TTC549 (cell line): ENCODE results near the gene PCDHA1.
"Not testable (repeated sequence)": the region's sequence is repeated elsewhere in the genome, so short reads cannot be mapped to it uniquely, and the experiment has no call there.

Source experiments
- FAIRE-seq: peaks from 2 replicates; lab custom pipeline; 2012; peaks lifted over from hg19 to GRCh38; lab: Jason Lieb, UNC

Gene PCDHA1

DNA sequence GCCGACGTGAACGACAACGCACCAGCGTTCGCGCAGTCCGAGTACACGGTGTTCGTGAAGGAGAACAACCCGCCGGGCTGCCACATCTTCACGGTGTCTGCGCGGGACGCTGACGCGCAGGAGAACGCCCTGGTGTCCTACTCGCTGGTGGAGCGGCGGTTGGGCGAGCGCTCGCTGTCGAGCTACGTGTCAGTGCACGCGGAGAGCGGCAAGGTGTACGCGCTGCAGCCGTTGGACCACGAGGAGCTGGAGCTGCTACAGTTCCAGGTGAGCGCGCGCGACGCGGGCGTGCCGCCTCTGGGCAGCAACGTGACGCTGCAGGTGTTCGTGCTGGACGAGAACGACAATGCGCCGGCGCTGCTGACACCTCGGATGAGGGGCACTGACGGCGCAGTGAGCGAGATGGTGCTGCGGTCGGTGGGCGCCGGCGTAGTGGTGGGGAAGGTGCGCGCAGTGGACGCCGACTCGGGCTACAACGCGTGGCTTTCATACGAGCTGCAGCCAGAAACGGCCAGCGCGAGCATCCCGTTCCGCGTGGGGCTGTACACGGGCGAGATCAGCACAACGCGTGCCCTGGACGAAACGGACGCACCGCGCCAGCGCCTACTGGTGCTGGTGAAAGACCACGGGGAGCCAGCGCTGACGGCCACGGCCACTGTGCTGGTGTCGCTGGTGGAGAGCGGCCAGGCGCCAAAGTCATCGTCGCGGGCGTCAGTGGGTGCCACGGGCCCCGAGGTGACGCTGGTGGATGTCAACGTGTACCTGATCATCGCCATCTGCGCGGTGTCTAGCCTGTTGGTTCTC lies 64.1 kb downstream of the PCDHA1 start:
- not testable (repeated sequence) for FAIRE-seq

DNA sequence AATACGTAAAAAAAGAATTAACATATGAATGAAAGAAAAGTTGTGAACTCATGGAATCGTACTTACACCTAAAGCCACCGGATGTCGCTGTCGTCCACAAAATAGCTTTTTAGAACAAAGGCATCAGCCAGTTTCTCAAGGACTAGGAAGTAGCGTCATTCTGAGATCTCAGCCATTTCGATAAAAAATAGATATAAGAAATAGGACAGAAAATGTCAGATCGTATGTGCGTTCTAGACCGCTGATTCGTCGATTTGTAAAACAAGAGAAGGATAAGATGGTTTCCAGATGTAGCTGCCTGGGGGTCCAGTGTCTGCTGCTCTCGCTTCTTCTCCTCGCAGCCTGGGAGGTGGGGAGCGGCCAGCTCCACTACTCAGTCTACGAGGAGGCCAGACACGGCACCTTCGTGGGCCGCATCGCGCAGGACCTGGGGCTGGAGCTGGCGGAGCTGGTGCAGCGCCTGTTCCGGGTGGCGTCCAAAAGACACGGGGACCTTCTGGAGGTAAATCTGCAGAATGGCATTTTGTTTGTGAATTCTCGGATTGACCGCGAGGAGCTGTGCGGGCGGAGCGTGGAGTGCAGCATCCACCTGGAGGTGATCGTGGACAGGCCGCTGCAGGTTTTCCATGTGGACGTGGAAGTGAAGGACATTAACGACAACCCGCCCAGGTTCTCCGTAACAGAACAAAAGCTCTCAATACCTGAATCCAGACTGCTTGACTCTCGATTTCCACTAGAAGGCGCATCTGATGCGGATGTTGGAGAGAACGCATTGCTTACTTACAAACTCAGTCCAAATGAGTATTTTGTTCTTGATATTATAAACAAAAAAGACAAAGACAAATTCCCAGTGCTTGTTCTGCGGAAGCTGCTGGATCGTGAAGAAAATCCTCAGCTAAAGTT lies 70.1 kb downstream of the PCDHA1 start, which contains the start of gene PCDHA10:
Gene PCDHA10 (plus strand): TSS at position 126 of the 903 bp plus-strand sequence. CDS start 152 bp downstream, at position 278.
- FAIRE-seq, result peak; percentile 88

DNA sequence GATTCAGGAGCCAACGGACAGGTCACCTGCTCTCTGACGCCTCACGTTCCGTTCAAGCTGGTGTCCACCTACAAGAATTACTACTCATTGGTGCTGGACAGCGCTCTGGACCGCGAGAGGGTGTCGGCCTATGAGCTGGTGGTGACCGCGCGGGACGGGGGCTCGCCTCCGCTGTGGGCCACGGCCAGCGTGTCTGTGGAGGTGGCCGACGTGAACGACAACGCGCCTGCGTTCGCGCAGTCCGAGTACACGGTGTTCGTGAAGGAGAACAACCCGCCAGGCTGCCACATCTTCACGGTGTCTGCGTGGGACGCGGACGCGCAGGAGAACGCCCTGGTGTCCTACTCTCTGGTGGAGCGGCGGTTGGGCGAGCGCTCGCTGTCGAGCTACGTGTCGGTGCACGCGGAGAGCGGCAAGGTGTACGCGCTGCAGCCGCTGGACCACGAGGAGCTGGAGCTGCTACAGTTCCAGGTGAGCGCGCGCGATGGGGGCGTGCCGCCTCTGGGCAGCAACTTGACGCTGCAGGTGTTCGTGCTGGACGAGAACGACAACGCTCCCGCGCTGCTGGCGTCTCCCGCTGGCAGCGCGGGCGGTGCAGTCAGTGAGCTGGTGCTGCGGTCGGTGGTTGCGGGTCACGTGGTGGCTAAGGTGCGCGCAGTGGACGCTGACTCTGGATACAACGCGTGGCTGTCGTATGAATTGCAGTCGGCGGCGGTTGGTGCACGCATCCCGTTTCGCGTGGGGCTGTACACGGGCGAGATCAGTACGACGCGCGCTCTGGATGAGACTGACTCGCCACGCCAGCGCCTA lies 71.4 kb downstream of the PCDHA1 start:
- no peak for FAIRE-seq

DNA sequence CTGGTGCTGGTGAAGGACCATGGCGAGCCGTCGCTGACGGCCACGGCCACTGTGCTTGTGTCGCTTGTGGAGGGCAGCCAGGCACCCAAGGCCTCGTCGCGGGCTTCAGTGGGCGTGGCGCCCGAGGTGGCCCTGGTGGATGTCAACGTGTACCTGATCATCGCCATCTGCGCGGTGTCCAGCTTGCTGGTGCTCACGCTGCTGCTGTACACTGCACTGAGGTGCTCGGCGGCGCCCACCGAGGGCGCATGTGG lies 72.0 kb downstream of the PCDHA1 start:
- no peak for FAIRE-seq

DNA sequence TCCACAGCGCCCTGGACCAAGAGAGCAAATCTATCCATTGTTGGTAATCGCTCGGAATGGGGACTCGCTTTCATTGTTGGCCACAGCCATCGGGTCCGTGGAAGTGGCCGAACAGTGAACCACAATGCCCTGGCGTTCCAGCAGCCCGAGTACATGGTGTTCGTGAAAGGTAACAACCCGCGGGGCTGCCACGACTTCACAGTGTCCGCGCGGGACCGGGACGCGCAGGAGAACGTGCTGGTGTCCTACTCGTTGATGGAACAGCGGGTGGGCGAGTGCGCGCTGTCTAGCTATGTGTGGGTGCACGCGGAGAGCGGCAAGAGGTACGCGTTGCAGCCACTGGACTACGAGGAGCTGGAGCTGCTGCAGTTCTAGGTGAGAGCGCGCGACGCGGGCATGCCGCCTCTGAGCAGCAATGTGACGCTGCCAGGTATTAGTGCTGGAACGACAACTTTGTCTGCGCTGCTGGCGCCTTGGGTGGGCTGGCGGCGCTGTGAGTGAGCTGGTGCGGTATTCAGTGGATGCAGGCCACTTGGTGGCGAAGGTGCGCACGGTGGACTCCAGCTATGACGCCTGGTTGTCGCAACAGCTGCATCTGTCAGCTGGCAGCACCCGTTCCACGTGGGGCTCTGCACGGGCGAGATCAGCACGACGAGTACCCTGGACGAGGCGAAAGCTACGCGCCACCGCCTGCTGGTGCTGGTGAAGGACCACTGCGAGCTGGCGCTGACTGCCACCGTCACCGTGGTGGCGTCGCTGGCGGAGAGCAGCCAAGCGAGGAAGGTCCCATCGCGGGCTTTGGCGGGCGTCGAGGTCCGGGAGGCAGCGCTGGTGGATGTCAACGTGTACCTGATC lies 76.7 kb downstream of the PCDHA1 start:
- no peak for FAIRE-seq

DNA sequence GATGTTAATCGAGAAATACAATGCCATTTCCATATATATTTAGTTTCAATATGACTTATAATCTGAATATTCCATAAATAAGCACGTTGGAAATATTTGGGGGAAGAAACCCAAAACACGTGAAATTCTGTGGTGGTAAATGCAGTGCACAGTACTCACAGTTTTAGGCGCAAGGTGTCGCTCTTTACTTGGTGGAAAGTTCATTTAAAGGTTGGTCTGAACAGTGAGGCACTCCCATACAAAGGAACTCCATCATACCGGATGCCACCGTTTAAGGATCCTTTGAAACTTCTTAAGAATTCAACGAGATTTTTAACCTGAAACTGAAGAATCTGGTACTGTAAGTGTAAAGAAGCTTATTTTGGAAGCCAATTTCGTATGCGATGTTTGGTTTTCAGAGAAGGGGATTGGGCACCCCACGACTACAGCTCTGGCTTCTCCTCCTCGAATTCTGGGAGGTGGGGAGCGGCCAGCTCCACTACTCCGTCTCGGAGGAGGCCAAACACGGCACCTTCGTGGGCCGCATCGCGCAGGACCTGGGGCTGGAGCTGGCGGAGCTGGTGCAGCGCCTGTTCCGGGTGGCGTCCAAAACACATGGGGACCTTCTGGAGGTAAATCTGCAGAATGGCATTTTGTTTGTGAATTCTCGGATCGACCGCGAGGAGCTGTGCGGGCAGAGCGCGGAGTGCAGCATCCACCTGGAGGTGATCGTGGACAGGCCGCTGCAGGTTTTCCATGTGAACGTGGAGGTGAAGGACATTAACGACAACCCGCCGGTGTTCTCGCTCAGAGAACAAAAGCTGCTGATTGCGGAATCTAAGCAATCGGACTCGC lies 83.0 kb downstream of the PCDHA1 start, which contains the start of gene PCDHA11:
Gene PCDHA11 (plus strand): TSS at position 237 of the 834 bp plus-strand sequence. CDS start 147 bp downstream, at position 384.
- peak; percentile 95 for FAIRE-seq

DNA sequence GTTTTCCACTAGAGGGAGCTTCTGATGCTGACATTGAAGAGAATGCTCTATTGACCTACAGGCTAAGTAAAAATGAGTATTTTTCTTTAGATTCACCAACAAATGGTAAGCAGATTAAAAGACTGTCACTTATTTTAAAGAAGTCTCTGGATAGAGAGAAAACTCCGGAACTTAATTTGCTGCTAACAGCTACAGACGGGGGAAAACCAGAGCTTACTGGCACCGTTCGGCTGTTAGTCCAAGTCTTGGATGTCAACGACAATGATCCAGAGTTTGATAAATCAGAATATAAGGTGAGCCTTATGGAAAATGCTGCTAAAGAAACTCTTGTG lies 83.6 kb downstream of the PCDHA1 start:
- FAIRE-seq, result peak; percentile 32

DNA sequence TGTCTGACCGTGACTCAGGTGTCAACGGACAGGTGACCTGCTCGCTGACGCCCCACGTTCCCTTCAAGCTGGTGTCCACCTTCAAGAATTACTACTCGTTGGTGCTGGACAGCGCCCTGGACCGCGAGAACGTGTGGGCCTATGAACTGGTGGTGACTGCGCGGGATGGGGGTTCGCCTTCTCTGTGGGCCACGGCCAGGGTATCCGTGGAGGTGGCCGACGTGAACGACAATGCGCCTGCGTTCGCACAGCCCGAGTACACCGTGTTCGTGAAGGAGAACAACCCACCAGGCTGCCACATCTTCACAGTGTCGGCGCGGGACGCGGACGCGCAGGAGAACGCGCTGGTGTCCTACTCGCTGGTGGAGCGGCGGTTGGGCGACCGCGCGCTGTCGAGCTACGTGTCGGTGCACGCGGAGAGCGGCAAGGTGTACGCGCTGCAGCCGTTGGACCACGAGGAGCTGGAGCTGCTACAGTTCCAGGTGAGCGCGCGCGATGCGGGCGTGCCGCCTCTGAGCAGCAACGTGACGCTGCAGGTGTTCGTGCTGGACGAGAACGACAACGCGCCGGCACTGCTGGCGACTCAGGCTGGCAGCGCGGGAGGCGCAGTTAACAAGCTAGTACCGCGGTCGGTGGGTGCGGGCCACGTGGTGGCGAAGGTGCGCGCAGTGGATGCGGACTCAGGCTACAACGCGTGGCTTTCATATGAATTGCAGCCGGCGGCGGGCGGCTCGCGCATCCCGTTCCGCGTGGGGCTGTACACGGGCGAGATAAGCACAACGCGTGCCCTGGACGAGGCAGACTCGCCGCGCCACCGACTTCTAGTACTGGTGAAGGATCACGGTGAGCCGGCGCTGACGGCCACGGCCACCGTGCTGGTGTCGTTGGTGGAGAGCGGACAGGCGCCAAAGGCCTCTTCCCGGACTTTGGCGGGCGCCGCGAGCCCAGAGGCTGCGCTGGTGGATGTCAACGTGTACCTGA lies 84.6 kb downstream of the PCDHA1 start:
- no peak for FAIRE-seq

DNA sequence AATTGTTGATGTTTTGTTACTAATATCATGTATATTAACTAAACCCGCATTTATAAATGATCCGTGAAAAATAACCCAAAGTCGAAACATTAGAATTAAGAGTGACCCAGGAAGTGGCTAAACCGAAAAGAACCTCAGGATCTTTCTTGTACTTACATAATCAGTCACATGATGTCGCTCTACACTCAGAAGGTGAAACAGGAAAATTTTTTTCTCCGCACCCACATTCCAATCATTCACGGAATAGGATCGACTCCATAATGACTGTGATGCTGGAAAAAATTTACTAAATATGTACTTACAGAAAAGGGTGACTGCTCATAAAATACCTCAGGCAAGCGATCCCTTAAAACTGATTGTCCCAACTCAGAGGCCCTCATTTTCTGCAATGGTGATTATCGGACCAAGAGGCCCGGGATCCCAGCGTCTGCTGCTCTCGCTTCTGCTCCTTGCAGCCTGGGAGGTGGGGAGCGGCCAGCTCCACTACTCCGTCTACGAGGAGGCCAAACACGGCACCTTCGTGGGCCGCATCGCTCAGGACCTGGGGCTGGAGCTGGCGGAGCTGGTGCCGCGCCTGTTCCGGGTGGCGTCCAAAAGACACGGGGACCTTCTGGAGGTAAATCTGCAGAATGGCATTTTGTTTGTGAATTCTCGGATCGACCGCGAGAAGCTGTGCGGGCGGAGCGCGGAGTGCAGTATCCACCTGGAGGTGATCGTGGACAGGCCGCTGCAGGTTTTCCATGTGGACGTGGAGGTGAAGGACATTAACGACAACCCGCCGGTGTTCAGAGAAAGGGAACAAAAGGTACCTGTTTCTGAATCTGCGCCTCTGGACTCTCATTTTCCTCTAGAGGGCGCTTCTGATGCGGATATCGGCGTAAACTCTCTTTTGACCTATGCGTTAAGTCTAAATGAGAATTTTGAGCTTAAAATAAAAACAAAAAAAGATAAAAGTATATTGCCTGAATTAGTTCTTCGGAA lies 89.4 kb downstream of the PCDHA1 start, which contains the start of gene PCDHA12:
Gene PCDHA12 (plus strand): TSS at position 224 of the 981 bp plus-strand sequence. CDS start 165 bp downstream, at position 389.
- peak; percentile 47 for FAIRE-seq

DNA sequence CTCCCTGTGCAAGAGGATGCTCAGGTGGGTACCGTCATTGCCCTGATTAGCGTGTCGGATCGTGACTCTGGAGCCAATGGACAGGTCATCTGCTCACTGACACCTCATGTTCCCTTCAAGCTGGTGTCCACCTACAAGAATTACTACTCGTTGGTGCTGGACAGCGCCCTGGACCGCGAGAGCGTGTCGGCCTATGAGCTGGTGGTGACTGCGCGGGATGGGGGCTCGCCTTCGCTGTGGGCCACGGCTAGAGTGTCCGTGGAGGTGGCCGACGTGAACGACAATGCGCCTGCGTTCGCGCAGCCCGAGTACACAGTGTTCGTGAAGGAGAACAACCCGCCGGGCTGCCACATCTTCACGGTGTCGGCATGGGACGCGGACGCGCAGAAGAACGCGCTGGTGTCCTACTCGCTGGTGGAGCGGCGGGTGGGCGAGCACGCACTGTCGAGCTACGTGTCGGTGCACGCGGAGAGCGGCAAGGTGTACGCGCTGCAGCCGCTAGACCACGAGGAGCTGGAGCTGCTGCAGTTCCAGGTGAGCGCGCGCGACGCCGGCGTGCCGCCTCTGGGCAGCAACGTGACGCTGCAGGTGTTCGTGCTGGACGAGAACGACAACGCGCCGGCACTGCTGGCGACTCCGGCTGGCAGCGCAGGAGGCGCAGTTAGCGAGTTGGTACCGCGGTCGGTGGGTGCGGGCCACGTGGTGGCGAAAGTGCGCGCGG lies 90.8 kb downstream of the PCDHA1 start:
- not testable (repeated sequence) for FAIRE-seq

DNA sequence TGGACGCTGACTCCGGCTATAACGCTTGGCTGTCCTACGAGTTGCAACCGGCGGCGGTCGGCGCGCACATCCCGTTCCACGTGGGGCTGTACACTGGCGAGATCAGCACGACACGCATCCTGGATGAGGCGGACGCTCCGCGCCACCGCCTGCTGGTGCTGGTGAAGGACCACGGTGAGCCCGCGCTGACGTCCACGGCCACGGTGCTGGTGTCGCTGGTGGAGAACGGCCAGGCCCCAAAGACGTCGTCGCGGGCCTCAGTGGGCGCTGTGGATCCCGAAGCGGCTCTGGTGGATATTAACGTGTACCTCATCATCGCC lies 91.3 kb downstream of the PCDHA1 start:
- no peak for FAIRE-seq

DNA sequence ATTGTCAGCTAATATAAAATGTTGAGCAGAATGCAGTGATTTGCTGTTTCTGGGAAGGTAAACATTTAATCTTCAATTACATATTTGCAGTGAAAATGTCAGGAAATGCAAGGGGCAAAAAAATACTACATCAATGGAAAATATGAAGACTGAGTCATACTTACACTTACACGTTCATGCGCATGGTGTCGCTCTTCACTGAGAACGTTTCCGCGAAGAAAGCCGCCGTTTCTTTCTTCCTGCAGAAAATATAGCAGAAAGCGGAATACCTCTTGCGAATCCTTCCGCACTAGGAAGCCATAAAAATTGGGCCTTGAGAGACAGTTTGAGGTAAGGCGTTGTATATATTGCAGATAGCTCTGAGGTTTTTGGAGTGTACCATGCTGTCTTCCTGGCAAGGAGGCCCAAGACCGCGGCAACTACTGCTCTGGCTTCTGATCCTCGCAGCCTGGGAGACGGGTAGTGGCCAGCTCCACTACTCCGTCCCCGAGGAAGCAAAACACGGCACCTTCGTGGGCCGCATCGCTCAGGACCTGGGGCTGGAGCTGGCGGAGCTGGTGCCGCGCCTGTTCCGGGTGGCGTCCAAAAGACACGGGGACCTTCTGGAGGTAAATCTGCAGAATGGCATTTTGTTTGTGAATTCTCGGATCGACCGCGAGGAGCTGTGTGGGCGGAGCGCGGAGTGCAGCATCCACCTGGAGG lies 96.1 kb downstream of the PCDHA1 start, which contains the start of gene PCDHA13:
Gene PCDHA13 (plus strand): TSS at position 236 of the 702 bp plus-strand sequence. CDS start 145 bp downstream, at position 381.
- FAIRE-seq, result no peak

DNA sequence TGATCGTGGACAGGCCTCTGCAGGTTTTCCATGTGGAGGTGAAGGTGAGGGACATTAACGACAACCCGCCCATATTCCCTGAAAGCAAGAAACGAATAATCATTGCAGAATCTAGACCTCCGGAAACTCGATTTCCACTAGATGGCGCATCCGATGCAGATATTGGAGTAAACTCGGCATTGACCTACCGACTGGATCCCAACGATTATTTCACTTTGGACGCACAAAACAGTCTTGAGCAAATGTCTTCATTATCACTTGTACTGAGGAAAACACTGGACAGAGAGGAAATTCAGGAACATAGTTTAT lies 96.6 kb downstream of the PCDHA1 start:
- no peak for FAIRE-seq

DNA sequence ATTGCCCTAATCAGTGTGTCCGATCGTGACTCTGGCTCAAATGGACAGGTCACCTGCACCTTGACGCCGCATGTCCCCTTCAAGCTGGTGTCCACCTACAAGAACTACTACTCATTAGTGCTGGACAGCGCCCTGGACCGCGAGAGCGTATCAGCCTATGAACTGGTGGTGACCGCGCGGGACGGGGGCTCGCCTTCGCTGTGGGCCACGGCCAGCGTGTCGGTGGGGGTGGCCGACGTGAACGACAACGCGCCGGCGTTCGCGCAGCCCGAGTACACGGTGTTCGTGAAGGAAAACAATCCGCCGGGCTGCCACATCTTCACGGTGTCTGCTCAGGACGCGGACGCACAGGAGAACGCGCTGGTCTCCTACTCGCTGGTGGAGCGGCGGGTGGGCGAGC lies 97.4 kb downstream of the PCDHA1 start:
- FAIRE-seq, result no peak

DNA sequence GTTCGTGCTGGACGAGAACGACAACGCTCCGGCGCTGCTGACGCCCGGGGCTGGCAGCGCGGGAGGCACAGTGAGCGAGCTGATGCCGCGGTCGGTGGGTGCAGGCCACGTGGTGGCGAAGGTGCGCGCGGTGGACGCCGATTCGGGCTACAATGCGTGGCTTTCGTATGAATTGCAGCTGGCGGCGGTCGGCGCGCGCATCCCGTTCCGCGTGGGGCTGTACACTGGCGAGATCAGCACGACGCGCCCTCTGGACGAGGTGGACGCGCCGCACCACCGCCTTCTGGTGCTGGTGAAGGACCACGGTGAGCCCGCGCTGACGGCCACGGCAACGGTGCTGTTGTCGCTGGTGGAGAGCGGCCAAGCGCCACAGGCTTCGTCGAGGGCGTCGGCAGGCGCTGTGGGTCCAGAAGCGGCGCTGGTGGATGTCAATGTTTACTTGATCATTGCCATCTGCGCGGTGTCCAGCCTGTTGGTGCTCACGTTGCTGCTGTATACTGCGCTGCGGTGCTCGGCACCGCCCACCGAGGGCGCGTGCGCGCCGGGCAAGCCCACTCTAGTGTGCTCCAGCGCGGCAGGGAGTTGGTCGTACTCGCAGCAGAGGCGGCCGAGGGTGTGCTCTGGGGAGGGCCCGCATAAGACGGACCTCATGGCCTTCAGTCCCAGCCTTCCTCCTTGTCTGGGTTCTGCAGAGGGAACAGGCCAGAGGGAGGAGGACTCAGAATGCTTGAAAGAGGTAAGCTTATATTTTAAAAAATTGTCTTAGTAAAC lies 98.2 kb downstream of the PCDHA1 start:
- FAIRE-seq, result no peak

DNA sequence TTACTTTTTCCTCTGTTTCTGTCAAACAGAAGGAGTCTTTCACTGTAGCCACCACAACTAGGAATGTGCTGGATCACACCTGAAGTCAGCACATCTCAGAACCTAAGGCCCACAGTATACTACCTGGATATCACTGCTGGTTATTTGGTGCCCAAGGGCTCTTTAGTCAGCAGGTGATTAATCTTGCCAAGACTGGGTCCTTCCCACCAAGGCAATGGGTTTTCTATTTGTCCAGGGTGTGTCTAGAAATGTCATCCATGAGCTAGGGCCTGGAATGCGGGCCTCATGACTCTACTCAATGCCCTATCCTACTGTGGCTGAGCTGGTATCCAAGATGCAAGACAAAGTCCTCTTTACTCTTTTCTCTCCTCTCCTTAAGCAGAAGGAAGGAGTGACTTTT lies 130.4 kb downstream of the PCDHA1 start:
- no peak for FAIRE-seq
